Measurements from ENCODE around the gene KCNMA1.
A peak's percentile ranks its signal among the peaks of the same experiment; 100 is the strongest.

- TF ChIP-seq CTCF (IDR thresholded peaks at IDR 0.05; ENCODE audit: insufficient read depth, low read length, poor library complexity, severe bottlenecking) (peak; percentile 34), EZH2phosphoT487 (conservative IDR thresholded peaks at IDR 0.05; ENCODE audit: low read length) (no peak)
Measured at GRCh38 chr10:77036993-77037734, 600.4 kb downstream of the KCNMA1 start.

Data from SU-DHL-6 (cell line).